NCI-H345 (cell line): ENCODE results near the gene CD151.

Experiments used
- DNase-seq: peaks from one replicate; lab custom pipeline; 2025; lab: John Stamatoyannopoulos, UW

The CD151 gene

DNA sequence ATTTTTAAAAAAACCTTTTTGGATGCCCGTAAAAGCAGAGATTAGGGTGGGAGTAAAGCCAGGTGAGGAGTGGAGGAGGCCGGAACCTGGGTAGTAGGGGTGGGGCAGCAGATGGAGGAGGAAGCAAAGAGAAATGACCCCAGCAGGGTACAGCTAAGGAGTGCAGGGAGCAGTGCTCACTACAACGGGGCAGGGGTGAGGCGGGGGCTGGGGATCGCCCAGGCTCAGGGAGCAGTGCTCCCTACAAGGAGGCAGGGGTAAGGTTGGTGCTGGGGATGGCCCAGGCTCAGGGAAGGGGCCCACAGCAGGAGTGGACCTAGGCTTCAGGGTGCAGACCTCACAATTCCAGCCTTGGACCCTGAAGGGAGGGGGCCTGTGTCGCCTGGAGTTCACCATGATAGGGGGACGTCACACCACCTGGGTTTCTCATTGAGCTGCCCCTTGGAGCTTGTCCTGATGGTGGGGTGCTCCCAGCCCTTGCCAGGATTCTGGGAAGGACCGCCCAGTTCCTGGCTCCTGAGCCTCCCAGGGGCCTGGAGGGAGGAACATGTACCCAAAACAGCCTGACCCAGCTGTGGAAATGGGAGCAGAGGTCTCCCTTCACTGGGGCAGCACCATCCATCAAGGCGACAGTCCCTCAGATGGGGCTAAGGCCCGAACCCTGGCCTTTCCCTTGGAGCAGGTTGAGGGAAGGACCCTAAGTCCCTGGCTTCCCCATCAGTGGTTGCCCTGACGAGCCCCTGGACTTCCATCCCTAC, 16.9 kb upstream of the CD151 start:
- DNase-seq = no peak

DNA sequence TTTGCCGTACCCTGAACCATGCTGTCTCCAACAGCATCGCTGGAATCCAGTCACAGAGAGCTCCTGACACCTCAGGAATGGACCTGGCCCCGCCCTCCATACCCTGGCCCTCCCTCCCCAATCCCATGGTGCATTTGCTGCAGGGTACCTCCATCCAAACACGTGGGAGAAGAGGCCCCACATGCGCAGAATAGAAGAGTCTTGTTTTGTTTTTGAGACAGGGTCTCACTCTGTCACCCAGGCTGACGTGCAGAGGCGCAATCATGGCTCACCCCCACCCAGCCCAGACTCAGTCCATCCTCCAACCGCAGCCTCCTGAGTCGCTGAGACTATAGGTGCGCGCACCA, 16.3 kb upstream of the CD151 start:
- DNase-seq = no peak

DNA sequence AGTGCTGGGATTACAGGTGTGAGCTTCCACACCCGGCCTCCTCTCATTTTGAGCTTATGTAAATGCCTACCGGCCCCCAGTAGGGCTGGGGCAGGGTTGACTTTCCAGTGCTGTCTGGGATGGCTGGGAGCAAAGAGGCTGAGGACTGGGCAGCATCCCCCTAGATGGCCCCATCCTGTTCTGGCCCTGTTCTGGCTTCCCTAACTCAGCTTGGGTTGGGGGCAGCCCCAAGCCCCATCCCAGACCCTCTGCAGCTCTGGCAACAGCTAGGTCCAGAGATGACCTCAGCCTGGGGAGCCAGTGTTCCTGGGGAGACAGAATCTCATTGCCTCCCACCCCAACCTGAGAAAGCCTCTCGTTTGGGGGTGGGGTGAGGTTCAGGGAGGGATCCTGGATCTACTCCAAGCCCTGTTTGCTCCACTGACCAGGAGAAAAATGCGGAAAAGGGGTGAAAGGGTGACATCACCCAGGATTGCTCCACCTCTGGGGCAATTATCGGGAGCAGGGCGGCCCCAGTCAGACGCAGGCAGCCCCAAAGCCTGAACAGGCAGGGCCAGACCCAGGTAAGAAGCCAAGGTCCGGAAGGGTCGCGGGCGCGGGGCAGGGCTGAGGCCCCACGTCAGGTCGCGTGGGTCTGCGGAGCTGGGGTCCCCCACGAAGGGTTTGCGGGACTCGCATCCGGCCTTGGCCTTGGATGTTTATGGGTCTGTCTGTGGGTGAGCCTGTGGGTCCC, 14.2 kb upstream of the CD151 start, which contains the start of gene PNPLA2:
Gene PNPLA2 (plus strand): TSS at position 519 of the 733 bp plus-strand sequence. CDS start 805 bp downstream, outside the sequence.
- no peak for DNase-seq

DNA sequence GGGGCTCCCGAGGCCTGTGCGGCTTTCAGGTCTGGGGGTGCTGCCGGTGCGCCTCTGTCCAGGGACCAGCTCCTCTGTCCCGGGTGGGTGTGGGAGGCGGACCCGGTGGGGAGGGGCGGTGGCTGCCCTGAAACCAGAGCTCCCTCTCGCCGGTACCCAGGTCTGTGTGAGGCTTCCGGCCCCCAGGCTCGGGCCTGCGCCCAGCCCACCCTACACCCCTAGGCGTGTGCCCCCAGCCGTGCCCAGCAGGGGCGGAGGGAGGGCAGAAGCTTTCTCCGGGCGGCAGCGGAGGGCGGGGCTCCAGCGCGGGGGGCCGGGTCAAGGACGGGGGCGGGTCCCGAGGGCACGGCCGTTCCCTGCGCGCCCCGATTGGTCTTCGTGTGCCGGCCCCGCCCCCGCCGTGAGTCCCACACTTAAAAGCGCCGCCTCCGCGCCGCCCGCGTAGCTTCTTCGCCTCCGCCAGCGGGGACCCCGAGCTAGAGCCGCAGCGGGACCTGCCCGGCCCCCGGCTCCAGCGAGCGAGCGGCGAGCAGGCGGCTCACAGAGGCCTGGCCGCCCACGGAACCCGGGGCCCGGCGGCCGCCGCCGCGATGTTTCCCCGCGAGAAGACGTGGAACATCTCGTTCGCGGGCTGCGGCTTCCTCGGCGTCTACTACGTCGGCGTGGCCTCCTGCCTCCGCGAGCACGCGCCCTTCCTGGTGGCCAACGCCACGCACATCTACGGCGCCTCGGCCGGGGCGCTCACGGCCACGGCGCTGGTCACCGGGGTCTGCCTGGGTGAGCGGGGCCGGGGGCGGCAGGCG, 13.4 kb upstream of the CD151 start:
- peak; percentile 92 for DNase-seq

DNA sequence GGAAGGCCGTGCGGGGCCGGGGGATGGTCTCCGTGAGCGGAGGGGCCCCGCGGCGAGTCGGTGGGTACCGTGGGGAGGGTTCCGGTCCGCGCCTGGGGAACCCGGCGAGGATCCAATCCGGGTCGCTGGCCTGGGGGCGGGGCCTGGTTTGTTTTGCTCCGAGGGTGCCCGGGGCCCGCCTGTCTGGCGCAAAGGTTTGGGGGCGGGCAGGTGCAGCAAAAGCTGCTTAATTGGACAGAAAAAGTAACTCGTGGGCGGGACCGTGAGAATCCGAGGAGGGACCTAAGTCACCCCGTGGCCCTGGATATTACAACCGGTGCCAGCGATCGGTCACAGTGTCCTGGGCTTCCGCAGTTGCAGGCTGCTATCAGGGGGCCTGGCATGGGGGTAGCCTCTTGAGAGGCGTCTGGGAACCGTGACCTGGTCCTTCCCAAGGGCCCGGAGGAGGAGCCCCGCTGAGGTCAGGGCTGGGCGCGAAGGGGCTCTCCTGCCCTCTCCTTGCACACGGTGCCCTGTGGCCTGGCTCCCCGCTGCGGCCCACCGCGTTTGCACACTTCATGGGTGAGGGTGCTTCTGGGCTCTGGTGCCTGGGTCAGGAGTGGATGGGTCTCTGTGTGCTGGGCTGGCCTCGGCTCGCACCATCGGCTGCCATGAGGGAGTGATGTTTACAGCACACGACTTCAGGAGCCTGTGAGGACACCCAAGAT, 12.7 kb upstream of the CD151 start:
- peak; percentile 80 for DNase-seq

DNA sequence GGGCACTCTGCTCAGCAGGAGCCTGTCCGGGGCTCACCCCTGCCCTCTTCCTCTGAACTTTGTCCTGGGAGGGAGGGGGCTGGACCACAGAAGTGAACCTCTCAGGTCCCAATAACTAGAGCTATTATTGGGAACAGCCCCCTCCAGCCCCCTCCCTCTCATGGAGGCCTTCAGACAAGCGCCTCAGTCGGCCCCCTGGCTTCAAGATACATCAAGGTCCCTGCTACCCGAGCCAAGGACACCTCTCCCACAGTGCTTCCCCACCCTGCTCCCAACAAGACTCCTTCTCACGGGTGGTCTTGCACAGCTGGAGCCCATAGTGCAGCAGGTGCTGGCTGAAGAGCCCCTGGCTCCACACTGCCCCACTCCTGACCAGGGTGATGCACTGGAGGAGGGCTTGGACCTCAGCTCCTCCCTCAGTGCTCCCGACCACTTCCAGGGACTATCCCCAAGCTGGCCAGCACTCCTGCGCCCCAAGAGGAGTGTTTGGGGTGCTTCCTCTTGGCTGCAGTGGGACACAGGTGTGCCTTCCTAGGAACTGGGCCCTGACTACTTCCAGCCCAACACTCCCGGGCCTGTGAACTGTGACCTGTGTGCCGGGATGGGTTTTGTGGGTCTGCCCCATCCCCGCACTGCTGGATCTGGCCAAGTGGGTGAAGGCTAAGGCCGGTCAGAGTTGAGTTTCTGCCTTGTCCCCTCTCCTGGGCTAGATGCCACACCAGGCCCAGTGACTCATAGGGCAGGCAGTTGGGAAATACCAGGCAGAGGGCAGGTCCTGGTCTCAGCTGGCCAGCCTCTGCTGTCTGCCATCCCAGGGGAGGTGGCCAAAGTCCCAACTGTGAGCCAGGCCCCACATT, 11.9 kb upstream of the CD151 start:
- no peak for DNase-seq

DNA sequence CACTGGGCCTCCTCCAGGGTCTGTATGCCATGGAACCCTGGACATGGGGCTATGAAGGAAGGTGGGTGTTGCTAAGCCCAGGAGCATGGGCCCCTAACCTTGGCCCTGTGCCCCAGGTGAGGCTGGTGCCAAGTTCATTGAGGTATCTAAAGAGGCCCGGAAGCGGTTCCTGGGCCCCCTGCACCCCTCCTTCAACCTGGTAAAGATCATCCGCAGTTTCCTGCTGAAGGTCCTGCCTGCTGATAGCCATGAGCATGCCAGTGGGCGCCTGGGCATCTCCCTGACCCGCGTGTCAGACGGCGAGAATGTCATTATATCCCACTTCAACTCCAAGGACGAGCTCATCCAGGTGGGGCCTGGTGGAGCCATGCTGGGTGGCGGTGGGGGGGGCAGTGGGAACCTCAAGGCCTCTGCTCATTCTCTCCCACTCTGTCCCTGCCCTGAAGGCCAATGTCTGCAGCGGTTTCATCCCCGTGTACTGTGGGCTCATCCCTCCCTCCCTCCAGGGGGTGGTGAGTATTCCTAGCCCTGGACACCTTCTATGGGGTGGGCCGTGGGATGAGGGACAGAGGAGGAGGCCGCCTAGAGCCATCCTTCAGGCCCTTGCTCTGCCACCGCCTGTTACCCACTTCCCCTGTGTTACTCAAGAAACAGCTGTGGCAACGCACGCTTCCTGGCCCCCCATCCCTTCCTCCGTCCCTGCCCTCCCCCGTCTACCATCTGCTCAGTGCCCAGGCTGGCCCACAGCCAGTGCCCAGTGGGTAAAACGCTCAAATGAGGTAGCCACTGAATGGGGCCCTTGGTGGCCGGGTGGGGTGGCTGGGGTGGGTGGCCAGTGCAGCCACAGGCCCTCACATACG, 11.0 kb upstream of the CD151 start:
- no peak for DNase-seq

DNA sequence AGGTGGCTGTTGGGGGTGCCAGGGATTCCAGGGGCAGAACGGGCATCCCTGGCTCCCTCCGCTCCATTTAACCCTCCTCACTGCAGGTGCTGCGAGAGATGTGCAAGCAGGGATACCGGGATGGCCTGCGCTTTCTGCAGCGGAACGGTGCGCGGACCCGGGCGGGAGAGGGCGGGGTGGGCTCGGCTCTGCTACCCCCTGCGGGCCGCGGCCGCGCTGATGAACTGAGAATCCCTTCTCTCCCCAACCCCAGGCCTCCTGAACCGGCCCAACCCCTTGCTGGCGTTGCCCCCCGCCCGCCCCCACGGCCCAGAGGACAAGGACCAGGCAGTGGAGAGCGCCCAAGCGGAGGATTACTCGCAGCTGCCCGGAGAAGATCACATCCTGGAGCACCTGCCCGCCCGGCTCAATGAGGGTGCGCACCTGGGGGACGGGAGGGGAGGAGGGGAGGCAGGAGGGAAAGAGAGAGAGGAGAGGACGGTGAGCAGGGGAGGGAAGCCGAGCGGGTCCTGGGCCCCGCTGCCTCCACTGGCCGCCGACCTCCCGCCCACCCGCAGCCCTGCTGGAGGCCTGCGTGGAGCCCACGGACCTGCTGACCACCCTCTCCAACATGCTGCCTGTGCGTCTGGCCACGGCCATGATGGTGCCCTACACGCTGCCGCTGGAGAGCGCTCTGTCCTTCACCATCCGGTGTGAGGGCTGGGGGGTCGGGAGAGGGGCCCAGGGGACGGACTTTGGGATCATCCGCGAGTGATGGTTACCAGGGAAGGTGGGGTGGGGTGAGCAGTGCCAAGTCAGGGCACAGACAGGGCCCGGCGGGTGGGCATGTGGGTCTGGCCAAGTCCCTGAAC, 9.1 kb upstream of the CD151 start:
- DNase-seq = no peak

DNA sequence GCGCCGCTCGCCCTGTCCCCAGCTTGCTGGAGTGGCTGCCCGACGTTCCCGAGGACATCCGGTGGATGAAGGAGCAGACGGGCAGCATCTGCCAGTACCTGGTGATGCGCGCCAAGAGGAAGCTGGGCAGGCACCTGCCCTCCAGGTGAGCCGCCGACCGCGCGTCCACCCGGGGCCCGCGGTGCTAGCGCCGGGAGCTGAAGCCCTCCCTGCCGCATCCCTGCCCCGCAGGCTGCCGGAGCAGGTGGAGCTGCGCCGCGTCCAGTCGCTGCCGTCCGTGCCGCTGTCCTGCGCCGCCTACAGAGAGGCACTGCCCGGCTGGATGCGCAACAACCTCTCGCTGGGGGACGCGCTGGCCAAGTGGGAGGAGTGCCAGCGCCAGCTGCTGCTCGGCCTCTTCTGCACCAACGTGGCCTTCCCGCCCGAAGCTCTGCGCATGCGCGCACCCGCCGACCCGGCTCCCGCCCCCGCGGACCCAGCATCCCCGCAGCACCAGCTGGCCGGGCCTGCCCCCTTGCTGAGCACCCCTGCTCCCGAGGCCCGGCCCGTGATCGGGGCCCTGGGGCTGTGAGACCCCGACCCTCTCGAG, 8.4 kb upstream of the CD151 start:
- DNase-seq = no peak

DNA sequence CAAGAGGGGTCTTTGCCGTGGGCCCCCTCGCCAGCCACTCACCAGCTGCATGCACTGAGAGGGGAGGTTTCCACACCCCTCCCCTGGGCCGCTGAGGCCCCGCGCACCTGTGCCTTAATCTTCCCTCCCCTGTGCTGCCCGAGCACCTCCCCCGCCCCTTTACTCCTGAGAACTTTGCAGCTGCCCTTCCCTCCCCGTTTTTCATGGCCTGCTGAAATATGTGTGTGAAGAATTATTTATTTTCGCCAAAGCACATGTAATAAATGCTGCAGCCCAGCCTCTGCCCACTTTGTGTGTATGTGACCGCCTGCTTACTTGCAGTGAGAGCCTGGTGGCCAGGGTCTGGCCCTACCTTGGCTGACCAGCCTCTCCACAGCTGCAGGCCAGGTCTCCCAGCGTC, 7.8 kb upstream of the CD151 start:
- no peak for DNase-seq

DNA sequence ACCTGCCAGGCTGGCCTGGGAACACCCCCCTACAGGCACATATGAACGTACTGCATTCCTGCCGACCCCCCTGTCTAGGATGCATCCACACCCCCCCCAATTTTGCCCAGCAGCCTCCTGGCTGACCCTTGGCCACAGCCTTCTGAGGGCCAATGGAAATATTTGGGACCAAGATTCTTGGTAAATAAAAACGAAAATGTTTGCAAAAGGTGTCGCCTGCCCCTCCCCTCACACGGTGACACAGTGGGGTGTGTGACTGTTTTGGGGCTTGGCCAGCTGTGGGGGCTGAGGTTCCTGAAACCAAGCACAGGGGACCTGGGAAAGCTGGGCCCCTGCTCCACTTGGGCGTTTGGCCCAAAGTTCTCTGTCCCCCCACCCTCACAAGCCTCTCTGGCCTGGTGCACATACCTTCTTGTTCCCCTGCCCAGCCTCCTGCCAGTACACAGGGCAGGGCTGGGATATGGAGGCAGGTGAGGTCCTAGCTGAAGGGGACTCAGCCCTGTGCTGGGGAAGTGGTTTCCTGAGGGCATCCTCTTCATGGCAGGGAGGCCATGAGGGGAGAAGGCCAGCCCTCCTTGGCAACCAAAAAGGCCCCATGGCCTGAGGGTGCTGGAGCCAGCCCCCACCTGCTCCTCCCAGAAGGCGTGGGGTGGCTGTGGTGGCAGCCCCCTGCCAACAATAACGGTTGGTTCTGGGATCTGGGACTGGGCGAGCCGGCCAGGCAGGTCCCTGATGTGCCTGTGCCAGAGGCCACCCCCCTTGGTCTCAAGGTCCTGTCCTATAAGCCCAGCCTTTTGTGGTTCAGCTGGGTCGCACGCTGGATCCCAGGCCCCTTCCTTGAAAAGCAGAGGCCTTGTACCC, 7.2 kb upstream of the CD151 start:
- DNase-seq = no peak

DNA sequence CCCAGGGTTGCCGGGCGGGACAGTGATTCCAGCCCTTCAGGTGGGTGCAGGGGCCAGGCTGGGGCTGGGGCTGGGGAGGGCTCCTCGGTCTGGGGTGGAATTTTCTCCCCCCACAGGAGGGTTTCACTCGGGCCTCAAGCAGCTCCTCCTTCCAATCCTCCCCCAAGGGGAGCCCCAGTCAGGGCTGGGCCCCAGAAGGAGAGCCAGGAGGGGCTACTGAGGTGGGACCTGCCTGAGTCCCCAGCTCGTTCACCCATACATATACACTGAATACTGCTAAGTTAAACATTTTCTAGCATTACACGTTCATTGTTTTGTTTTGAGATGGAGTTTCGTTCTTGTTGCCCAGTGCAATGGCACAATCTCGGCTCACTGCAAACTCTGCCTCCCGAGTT, 6.5 kb upstream of the CD151 start:
- no peak for DNase-seq

DNA sequence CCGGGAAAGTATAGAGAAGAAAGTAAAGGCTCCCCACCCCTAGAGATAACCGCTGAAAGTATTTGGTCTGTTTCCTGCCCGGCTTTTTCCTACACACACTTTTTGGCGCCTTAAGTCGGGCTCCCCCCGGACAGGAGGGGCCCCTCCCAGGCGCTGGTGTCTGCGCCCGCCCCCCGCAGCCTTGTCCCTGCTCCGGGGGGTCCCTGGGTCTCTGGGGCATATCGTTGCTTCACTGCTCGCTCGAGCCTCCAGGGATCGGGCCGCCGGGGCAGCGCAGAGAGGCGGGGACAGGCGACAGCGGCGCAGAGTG, 6.0 kb upstream of the CD151 start:
- DNase-seq = no peak

DNA sequence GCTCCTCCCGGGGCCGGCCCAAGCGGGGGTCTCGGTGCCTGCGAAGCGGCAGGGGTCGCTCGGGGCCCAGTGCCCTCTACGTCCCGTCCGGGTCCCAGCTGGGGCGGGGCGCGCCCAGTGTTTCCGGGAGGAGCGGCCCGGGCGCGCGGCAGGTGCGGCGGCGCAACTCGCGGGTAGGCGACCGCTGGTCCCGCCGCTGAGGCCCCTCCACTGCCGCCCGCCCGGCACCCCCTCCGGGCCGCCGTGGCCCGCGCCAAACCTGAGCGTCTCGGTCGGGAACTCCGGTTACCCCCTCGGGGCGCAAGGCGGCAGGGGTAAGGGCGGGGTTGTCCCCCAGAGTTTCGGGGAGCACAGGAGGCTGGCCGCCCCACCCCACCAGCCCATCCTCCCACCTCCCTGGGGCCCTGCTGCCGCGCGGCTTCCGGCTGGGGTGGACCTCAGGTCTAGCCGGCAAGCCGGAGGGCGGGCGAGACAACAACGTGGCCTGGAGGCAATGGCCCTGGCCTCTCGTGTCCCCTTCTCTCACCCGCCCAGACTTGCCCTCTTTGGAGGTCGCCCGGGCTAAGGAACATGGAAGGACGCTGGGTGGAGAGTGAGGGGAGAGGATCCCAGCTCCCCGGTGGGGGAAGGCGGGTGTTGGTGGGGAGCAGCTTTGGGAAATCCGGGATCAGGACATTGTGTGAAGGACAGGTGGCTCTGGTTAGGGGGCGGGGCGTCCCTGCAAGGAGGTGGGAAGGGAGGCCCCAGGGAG, 5.4 kb upstream of the CD151 start:
- DNase-seq = peak; percentile 40

DNA sequence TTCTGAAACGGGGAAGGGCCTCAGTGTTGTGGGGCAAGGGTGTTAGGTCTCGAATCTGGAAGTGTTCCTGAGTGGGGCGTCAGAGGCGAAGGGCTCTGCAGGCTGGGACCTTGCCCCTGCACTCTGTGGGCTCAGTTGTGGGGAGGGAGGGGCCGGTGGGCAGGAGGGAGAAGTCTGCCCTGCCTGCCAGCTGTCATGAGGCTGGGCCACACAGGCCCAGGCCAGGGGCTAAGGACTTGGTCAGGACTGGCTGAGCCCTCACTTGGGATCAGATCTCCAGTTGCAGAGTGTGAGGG, 4.9 kb upstream of the CD151 start, which contains the start of gene CRACR2B:
Gene CRACR2B (plus strand): TSS at position 23 of the 296 bp plus-strand sequence. CDS start 689 bp downstream, outside the sequence.
- DNase-seq = no peak

DNA sequence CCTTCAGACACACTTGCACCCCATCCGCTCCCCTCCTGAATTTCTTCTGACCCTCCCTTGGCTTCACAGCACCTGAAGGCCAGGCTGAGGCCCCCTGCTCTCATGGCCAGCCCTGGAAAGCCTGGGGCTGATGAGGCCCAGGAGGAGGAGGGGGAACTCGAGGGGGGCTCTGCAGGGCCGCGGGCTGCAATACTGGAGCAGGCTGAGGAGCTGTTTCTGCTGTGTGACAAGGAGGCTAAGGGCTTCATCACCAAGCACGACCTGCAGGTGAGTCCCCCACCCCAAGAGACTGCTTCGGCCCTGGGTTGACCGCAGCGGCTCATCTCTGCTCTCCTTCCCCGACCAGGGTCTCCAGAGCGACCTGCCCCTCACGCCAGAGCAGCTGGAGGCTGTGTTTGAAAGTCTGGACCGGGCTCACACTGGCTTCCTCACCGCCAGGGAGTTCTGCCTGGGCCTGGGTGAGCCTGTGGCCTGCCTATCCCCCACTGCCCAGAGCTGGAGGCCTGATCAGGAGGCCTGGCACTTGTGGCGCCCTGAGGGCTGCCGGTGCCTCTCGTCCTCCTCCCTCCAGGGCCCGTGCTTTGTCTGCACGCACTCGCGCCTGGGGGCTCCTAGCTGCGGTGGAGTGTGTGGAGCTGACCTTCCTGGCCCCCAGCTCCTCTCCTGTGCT, 4.1 kb upstream of the CD151 start:
- no peak for DNase-seq
